LNCAP (cell line): ENCODE results near the gene ITIH2.

Experiments used
- CTCF ChIP-seq: fragments of 450-650 bp; IDR thresholded peaks from 2 replicates; pipeline ENCODE4 v1.5.1; 2017; ENCODE audit warnings: mild to moderate bottlenecking

ITIH2 gene

GRCh38 chr10:7718685-7719084 is 15.6 kb downstream of the ITIH2 start:
- no peak for TF ChIP-seq CTCF

GRCh38 chr10:7720478-7720877 is 17.4 kb downstream of the ITIH2 start:
- TF ChIP-seq CTCF, result no peak

- no peak for TF ChIP-seq CTCF
These were observed 19.9 kb downstream of the ITIH2 start for GRCh38 chr10:7722927-7723529.

- TF ChIP-seq CTCF, result no peak
These were observed 31.7 kb downstream of the ITIH2 start for GRCh38 chr10:7734821-7735220.

- TF ChIP-seq CTCF, result no peak
These were observed 35.7 kb downstream of the ITIH2 start for GRCh38 chr10:7738536-7739407.

- TF ChIP-seq CTCF, result no peak
These were observed 41.2 kb downstream of the ITIH2 start for GRCh38 chr10:7744307-7744706.

GRCh38 chr10:7750222-7750621 is 47.1 kb downstream of the ITIH2 start:
- no peak for TF ChIP-seq CTCF
